ENCODE results near the gene OSBPL2.

GRCh38 chr20:62266851-62267250, 28.5 kb downstream of the OSBPL2 start:
- TF ChIP-seq EZH2 (IDR thresholded peaks at IDR 0.05; ENCODE audit: borderline replicate concordance, low read depth, low read length, poor library complexity, severe bottlenecking): no peak
- TF ChIP-seq, protein P1, sequence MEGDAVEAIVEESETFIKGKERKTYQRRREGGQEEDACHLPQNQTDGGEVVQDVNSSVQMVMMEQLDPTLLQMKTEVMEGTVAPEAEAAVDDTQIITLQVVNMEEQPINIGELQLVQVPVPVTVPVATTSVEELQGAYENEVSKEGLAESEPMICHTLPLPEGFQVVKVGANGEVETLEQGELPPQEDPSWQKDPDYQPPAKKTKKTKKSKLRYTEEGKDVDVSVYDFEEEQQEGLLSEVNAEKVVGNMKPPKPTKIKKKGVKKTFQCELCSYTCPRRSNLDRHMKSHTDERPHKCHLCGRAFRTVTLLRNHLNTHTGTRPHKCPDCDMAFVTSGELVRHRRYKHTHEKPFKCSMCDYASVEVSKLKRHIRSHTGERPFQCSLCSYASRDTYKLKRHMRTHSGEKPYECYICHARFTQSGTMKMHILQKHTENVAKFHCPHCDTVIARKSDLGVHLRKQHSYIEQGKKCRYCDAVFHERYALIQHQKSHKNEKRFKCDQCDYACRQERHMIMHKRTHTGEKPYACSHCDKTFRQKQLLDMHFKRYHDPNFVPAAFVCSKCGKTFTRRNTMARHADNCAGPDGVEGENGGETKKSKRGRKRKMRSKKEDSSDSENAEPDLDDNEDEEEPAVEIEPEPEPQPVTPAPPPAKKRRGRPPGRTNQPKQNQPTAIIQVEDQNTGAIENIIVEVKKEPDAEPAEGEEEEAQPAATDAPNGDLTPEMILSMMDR (conservative IDR thresholded peaks at IDR 0.05; ENCODE audit: low read depth, low read length): no peak
